GM12878 (cell line): Measurements from ENCODE around the gene ZNF296. TPM values are rescaled to one million over a fixed set of nuclear protein-coding genes. Genes with fewer than 3 reads are reported as not detected.
A peak's percentile ranks its signal among the peaks of the same experiment; 100 is the strongest.

Source experiments
- BHLHE40 ChIP-seq, 2 experiments: fragments of 450-650 bp in 1 of 2; IDR thresholded peaks; 2 replicates each; pipeline ENCODE4 v1.6.1; 2011 to 2017; ENCODE audit warnings: low read depth in 2 of 2, borderline replicate concordance in 1 of 2, improper control_type of control experiment in 1 of 2, low read length in 1 of 2, mild to moderate bottlenecking in 1 of 2
- CHD2 ChIP-seq: IDR thresholded peaks from 2 replicates; pipeline ENCODE4 v1.6.1; 2011; ENCODE audit warnings: low read depth, low read length, improper control_type of control experiment, borderline replicate concordance
- DPF2 ChIP-seq: fragments of 450-650 bp; IDR thresholded peaks from 2 replicates; pipeline ENCODE4 v1.6.1; 2017; ENCODE audit warnings: mild to moderate bottlenecking
- GATAD2B ChIP-seq: fragments of 450-650 bp; conservative IDR thresholded peaks from 2 replicates; pipeline ENCODE4 v1.6.1; 2017; ENCODE audit warnings: low read depth, mild to moderate bottlenecking, moderate library complexity
- IKZF1 ChIP-seq: fragments of 450-650 bp; conservative IDR thresholded peaks from 2 replicates; pipeline ENCODE4 v1.6.1; 2017; ENCODE audit warnings: antibody characterized with exemption, mild to moderate bottlenecking
- IKZF2 ChIP-seq, 2 experiments: fragments of 450-650 bp; IDR thresholded peaks; 2 replicates each; pipeline ENCODE4 v1.6.1; 2017; ENCODE audit warnings: mild to moderate bottlenecking in 2 of 2, moderate library complexity in 2 of 2
- JUNB ChIP-seq: IDR thresholded peaks from 2 replicates; pipeline ENCODE4 v1.6.1; 2016; ENCODE audit warnings: antibody characterized with exemption, mild to moderate bottlenecking
- MYC ChIP-seq: IDR thresholded peaks from 2 replicates; pipeline ENCODE4 v1.6.1; 2011; ENCODE audit warnings: mild to moderate bottlenecking, low read length, moderate library complexity, inconsistent platforms; ENCODE audit not compliant: insufficient read depth, insufficient replicate concordance, insufficient read length, severe bottlenecking
- NBN ChIP-seq: fragments of 450-650 bp; IDR thresholded peaks from 2 replicates; pipeline ENCODE4 v1.6.1; 2016
- NR2F1 ChIP-seq: fragments of 450-650 bp; conservative IDR thresholded peaks from 2 replicates; pipeline ENCODE4 v1.6.1; 2017; ENCODE audit warnings: mild to moderate bottlenecking
- RAD51 ChIP-seq: fragments of 450-650 bp; IDR thresholded peaks from 2 replicates; pipeline ENCODE4 v1.6.1; 2016; ENCODE audit warnings: moderate library complexity, mild to moderate bottlenecking, inconsistent platforms
- RELB ChIP-seq: fragments of 450-650 bp; IDR thresholded peaks from 2 replicates; pipeline ENCODE4 v1.6.1; 2017; ENCODE audit warnings: low read depth, mild to moderate bottlenecking, moderate library complexity
- SP1 ChIP-seq: IDR thresholded peaks from one replicate; pipeline ENCODE4 v1.6.1; 2011; ENCODE audit warnings: low read depth, low read length
- ZNF384 ChIP-seq: IDR thresholded peaks from 2 replicates; pipeline ENCODE4 v1.6.1; 2012; ENCODE audit warnings: low read depth, mild to moderate bottlenecking, low read length, improper control_type of control experiment, borderline replicate concordance
- ZNF687 ChIP-seq: fragments of 450-650 bp; IDR thresholded peaks from 2 replicates; pipeline ENCODE4 v1.6.1; 2017; ENCODE audit warnings: mild to moderate bottlenecking, moderate library complexity
- ZSCAN29 ChIP-seq: fragments of 450-650 bp; IDR thresholded peaks from 2 replicates; pipeline ENCODE4 v1.6.1; 2017; ENCODE audit warnings: mild to moderate bottlenecking, moderate library complexity
- polyA plus RNA-seq, 11 experiments: library from polyadenylated mRNA; depleted of rRNA in 4 of 11; unstranded in 6 of 11; stranded (reverse) in 5 of 11; fragments of >200 nt; fragmentation: Nextera tagmentation in 4 of 11; fragmentation: Illumina TruSeq in 1 of 11; extraction: Ambion mirVana in 4 of 11; extraction: Trizol in 1 of 11; gene quantifications; 1 replicate in 1 of 11; 2 replicates in 10 of 11; pipeline versions ENCODE4 v1.2.1 to v1.2.3, GENCODE V29; 2011 to 2016; ENCODE audit warnings: inconsistent platforms in 2 of 11, missing spikeins in 2 of 11, low read depth in 1 of 11
- total RNA-seq, 4 experiments: library from RNA; depleted of rRNA in 3 of 4; stranded (reverse); fragments of >200 nt in 3 of 4; fragmentation: Illumina TruSeq in 1 of 4; extraction: Trizol in 1 of 4; gene quantifications; 2 replicates each; pipeline versions ENCODE4 v1.2.1 to v1.2.3, GENCODE V29; 2013 to 2021
- TF ChIP-seq, protein P1 (sequence below): IDR thresholded peaks from 2 replicates; pipeline ENCODE4 v1.6.1; 2012; ENCODE audit warnings: low read depth, low read length, improper control_type of control experiment
- TF ChIP-seq, protein P2 (sequence below): IDR thresholded peaks from 2 replicates; pipeline ENCODE4 v1.6.1; 2012; ENCODE audit warnings: low read depth, low read length, improper control_type of control experiment

Gene ZNF296
- total and polyA plus RNA-seq, 10 of the 15 experiments (the other 5 are each of a cell fraction or from before 2014, with no cell fraction given) = 0.44 to 23.6 (median 3.5) TPM; not detected in 1

DNA sequence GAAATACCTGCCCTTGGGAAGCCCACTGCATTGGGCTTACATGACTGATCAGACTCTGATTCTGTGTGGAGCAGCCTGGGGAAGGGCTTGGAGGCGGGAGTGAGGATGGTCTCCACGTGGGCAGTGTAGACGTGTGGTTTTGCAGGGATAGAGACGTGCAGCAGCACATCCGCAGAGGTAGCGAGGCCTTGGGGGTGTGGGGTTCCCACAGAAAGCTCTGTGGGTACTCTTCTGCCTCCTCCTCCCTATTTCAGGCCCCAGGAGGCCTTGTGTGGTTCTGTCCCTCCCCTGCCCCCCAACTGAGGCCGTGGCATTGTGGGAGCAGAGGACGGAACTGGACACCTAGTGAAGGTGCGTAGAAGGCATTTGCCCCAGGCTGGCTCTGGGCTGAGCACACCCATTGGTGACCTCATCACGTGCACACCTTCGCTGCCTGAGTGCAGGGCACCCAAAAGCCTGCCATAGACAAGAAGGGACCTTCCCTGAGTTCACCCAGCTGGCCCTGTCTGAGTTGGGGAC is 45.6 kb upstream of the ZNF296 start (continued):
- TF ChIP-seq ZNF687 (peak; percentile 85), CHD2 (peak; percentile 25; the same call in 1 of the 2 replicates), JUNB (no peak), RELB (peak; percentile 46; the same call in 1 of the 2 replicates), ZNF384 (no peak), NBN (peak; percentile 67; the same call in 1 of the 2 replicates), ZSCAN29 (peak; percentile 79; the same call in 1 of the 2 replicates), SP1 (no peak), GATAD2B (peak; percentile 68), IKZF2 (IDR thresholded peaks at IDR 0.05) (peak; percentile 50 to 83; a peak in 3 of 4 replicates), MYC (peak; percentile 28), IKZF1 (peak; percentile 72), RAD51 (peak; percentile 34; the same call in 1 of the 2 replicates), BHLHE40 (IDR thresholded peaks at IDR 0.05; ENCODE audit: borderline replicate concordance in 1 of 2, low read depth in 2 of 2, low read length in 1 of 2) (peak; percentile 56 to 93; a peak in 3 of 4 replicates), DPF2 (0 out of 2 replicates have a peak, but pooled peaks have one; percentile 49), NR2F1 (peak; percentile 57; the same call in 1 of the 2 replicates)
- TF ChIP-seq, protein P1, sequence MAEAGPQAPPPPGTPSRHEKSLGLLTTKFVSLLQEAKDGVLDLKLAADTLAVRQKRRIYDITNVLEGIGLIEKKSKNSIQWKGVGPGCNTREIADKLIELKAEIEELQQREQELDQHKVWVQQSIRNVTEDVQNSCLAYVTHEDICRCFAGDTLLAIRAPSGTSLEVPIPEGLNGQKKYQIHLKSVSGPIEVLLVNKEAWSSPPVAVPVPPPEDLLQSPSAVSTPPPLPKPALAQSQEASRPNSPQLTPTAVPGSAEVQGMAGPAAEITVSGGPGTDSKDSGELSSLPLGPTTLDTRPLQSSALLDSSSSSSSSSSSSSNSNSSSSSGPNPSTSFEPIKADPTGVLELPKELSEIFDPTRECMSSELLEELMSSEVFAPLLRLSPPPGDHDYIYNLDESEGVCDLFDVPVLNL = no peak
- TF ChIP-seq, protein P2, sequence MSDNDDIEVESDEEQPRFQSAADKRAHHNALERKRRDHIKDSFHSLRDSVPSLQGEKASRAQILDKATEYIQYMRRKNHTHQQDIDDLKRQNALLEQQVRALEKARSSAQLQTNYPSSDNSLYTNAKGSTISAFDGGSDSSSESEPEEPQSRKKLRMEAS = 0 out of 2 replicates have a peak, but pooled peaks have one; percentile 23
- TF ChIP-seq, all 136 proteins: peak for 22
